Esophagus muscularis mucosa (tissue), 4 donors: Measurements from ENCODE around the gene LCN15. TPM values are rescaled to one million over a fixed set of nuclear protein-coding genes. Genes with fewer than 3 reads are reported as not detected.

Experiments
- DNase-seq: peaks from one replicate; pipeline ENCODE4 v3.0.0-alpha.2; 2017; ENCODE audit errors: extremely low spot score
- H3K27ac ChIP-seq, 4 donors: fragments of 200-600 bp; sonication (generic); replicated peaks in 1 of 4; 1 replicate in 3 of 4; 2 replicates in 1 of 4; pipeline ENCODE4 v1.5.1; 2016 to 2019; ENCODE audit warnings: mild to moderate bottlenecking in 1 of 4
- H3K27me3 ChIP-seq, 4 donors: fragments of 200-600 bp; sonication (generic); one replicate each; pipeline versions ENCODE4 v1.5.1 to v1.6.0; 2016 to 2019
- H3K36me3 ChIP-seq, 4 donors: fragments of 200-600 bp; sonication (generic); one replicate each; pipeline ENCODE4 v1.5.1; 2016 to 2019
- H3K4me1 ChIP-seq, 4 donors: fragments of 200-600 bp; sonication (generic); one replicate each; pipeline ENCODE4 v1.5.1; 2016 to 2019
- H3K4me3 ChIP-seq, 4 donors: fragments of 200-600 bp; sonication (generic); 1 replicate in 2 of 4; 2 replicates in 2 of 4; pipeline ENCODE4 v1.5.1; 2016 to 2019; ENCODE audit warnings: mild to moderate bottlenecking in 4 of 4, moderate library complexity in 1 of 4
- H3K9me3 ChIP-seq, 4 donors: fragments of 200-600 bp; sonication (generic); 1 replicate in 3 of 4; 2 replicates in 1 of 4; pipeline ENCODE4 v1.5.1; 2016 to 2019
- EP300 ChIP-seq: sonication (generic); formaldehyde crosslinking; IDR thresholded peaks from one replicate; pipeline ENCODE4 v1.6.1; 2017; ENCODE audit warnings: antibody characterized with exemption
- POLR2A ChIP-seq: fragments of 450-650 bp; IDR thresholded peaks from one replicate; pipeline ENCODE4 v1.6.1; 2017; ENCODE audit warnings: antibody characterized with exemption, moderate library complexity, mild to moderate bottlenecking, low read depth
- POLR2AphosphoS5 ChIP-seq, 2 donors: sonication (generic); formaldehyde crosslinking; IDR thresholded peaks; one replicate each; pipeline ENCODE4 v1.6.1; 2017; ENCODE audit warnings: antibody characterized with exemption in 2 of 2
- WGBS: methylation state at CpG from one replicate; pipeline ENCODE4 v1.1.5; 2018; 5-methylcytosine and 5-hydroxymethylcytosine counted together
- intact Hi-C: fragments of 100-400 bp; cut with DNase I; formaldehyde crosslinking; loops from one replicate; pipeline ENCODE4 v1.15.1; 2023
- total RNA-seq, 4 donors: library from RNA; depleted of rRNA; stranded (reverse); fragments of >200 nt; gene quantifications; one replicate each; pipeline versions ENCODE4 v1.1.0 to v1.2.1, GENCODE V29; 2016
- TF ChIP-seq, protein P1 (sequence below), 3 experiments: fragments of 200-600 bp in 2 of 3; fragments of 450-650 bp in 1 of 3; sonication (generic) in 2 of 3; IDR thresholded peaks; one replicate each; pipeline ENCODE4 v1.5.1; 2017 to 2019; ENCODE audit warnings: antibody characterized with exemption in 3 of 3, mild to moderate bottlenecking in 2 of 3, moderate library complexity in 1 of 3

Gene LCN15
- total RNA-seq, 4 donors from 2014 or later: not detected

DNA sequence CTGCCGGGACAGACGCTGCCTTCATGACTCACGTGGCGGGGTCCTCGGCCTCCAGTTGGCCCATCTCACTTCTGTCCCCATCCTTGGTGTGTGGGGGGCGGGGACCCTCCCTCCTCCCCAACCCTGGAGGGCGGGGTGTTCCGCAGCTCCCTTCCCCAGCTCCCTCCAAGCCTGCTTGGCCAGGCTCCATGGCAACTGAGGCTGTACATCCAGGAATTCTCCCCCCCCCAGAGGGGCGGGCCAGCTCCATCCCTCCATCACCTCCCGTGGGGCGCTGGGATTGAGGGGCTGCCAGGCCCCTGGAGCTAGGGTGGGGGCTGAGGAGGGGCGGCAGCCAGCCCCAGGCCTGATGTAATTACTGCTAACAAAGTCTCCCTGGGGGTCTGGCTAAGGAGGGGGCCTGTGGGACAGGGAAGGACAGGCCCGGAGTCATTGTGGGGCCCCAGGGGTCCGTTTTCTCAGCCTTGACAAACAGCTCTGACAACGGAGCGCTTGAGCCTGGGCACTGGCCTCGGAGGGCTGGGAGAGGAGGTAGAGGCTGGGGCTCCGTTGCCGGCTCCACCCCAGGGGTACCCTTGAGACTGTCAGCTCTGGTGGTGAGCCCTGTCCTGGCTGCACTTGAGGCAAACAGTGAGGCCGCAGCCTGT is 43.9 kb downstream of the LCN15 start:
- no peak for TF ChIP-seq EP300
- no peak for TF ChIP-seq POLR2A
- TF ChIP-seq, protein P1, sequence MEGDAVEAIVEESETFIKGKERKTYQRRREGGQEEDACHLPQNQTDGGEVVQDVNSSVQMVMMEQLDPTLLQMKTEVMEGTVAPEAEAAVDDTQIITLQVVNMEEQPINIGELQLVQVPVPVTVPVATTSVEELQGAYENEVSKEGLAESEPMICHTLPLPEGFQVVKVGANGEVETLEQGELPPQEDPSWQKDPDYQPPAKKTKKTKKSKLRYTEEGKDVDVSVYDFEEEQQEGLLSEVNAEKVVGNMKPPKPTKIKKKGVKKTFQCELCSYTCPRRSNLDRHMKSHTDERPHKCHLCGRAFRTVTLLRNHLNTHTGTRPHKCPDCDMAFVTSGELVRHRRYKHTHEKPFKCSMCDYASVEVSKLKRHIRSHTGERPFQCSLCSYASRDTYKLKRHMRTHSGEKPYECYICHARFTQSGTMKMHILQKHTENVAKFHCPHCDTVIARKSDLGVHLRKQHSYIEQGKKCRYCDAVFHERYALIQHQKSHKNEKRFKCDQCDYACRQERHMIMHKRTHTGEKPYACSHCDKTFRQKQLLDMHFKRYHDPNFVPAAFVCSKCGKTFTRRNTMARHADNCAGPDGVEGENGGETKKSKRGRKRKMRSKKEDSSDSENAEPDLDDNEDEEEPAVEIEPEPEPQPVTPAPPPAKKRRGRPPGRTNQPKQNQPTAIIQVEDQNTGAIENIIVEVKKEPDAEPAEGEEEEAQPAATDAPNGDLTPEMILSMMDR (IDR thresholded peaks at IDR 0.05): no peak
- TF ChIP-seq POLR2AphosphoS5 (IDR thresholded peaks at IDR 0.05): peak; percentile 5 to 22
- WGBS: 37% methylated on average over 13 of the region's 20 CpGs
- H3K4me1 ChIP-seq: peaks cover 54 to 68% (median 61%) of the 10 kb centered on the region in 4 donors
- peak overlapping the region; percentile 48 to 71 (median 54) for H3K27ac ChIP-seq
- peaks cover 32 to 43% (median 40%) of the 10 kb centered on the region in 4 donors for H3K36me3 ChIP-seq
- H3K27me3 ChIP-seq: no peaks in the 10 kb centered on the region
- intact Hi-C loops: no loop called here
- no peaks in the 10 kb centered on the region for H3K9me3 ChIP-seq
- peak overlapping the region in 1 of 4 donors; percentile 5 for H3K4me3 ChIP-seq
- DNase-seq: no peak

DNA sequence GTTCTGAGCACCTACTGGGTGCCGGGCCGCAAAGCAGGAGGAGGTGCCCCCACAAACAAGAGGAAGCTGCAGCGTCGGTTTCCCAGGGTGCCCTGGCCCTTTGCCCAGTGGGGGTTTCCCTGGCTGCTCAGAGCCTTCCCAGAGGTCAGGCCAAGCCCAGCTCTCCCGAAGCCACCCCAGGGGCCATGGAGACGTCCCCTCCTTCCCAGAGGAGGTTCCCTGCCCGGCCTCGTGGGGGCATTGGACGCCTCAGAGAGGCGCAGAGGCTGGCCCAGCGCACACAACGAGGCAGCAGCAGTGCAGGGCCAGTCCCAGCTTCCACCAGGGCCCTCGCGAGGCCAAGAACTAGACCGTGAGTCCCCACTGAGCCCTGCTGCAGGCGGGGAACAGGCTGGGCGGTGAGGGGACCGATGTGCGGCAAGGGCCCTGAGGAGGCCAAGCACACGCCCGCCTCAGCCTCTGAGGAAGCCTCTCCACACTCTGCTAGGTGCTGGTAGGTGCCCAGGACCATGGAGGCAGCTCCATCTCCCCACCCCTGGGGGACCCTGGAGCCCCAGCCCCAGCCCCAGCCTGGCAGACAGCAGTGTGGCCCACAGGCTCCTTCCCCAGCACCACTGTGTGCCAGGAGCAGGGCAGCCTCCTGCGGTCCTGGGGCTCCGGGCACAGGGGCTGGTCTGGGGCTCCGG is 45.0 kb downstream of the LCN15 start:
- peaks cover 0 to 8% (median 0%) of the 10 kb centered on the region in 4 donors for H3K27me3 ChIP-seq
- WGBS: 73% methylated on average over 8 of the region's 24 CpGs
- DNase-seq: no peak
- TF ChIP-seq, protein P1 (IDR thresholded peaks at IDR 0.05): no peak
- no peak for TF ChIP-seq POLR2A
- TF ChIP-seq EP300: no peak
- TF ChIP-seq POLR2AphosphoS5 (IDR thresholded peaks at IDR 0.05): no peak
- H3K9me3 ChIP-seq: no peaks in the 10 kb centered on the region
- no peak overlapping the region for H3K4me3 ChIP-seq
- H3K4me1 ChIP-seq: peaks cover 55 to 70% (median 61%) of the 10 kb centered on the region in 4 donors
- peaks cover 22 to 33% (median 30%) of the 10 kb centered on the region in 4 donors for H3K36me3 ChIP-seq
- peak overlapping the region in 3 of 4 donors; percentile 48 to 71 (median 55) for H3K27ac ChIP-seq
- intact Hi-C loops: no loop called here

DNA sequence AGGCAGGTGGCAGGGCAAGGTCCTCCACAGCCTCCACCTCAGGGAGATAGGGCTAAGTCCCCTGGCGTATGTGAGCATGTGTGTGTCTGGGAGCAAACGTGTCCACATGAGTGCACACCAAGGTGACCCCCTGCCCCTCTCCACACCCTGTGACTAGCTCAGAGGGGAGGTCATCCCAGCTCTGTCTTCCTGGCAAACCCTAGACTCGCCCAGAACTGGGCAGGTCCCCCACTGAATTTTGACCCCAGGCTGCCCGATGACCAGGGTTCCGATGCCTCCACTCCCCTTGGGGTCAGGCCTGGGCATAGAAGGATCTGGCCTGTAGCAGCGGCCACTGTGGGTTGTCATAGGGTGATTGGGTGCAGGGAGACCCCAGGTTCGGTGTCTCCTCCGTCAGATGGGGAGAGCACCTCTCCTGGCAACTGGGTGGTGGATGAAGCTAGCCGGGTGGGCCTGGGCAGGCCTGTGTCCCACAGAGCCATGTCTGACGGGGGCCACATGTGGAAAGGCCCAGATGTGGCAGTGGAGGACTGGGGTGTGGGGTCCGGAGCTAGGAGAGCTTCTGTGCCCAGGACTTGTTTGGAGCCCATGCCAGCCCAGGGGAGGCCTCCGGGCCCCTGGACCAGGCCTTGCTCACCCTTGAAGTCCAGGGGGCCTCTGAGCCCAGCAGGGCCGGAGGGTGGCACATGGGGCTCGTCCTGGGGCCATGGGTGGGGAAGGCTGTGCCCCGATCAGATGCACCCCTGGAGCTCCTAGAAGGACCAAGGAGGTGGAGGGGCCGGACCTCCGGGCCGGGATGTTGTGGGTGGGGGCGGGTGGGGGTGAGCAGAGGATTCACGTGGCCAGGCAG is 45.7 kb downstream of the LCN15 start:
- Histone ChIP-seq H3K9me3 (no peaks in the 10 kb centered on the region), H3K4me1 (peaks cover 63 to 71% (median 67%) of the 10 kb centered on the region in 4 donors), H3K4me3 (no peak overlapping the region), H3K27ac (peak overlapping the region in 3 of 4 donors; percentile 6 to 71 (median 48)), H3K27me3 (peaks cover 0 to 14% (median 0%) of the 10 kb centered on the region in 4 donors), H3K36me3 (peaks cover 14 to 25% (median 23%) of the 10 kb centered on the region in 4 donors)
- intact Hi-C loops: no loop called here
- no peak for DNase-seq
- TF ChIP-seq EP300 (no peak), POLR2AphosphoS5 (IDR thresholded peaks at IDR 0.05) (no peak), POLR2A (no peak)
- TF ChIP-seq, protein P1 (IDR thresholded peaks at IDR 0.05): no peak
- WGBS: 75% methylated on average over 10 of the region's 20 CpGs

DNA sequence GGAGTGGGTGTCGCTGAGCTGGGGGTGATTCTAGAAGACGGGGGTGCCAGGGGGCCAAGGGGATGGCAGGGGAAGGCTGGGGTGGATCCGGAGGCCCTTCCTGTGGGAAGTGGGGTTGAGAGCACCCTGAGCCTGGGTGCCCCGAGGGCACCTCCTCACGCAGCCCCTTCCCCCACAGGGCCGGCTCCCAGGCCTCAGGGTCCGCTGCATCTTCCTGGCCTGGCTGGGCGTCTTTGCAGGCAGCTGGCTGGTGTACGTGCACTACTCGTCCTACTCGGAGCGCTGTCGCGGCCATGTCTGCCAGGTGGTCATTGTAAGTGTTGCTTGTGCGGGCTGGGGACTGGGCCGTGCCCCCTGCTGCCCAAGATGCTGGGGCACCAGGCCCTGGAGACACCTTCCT is 46.9 kb downstream of the LCN15 start:
- 80% methylated on average over 3 of the region's 16 CpGs for WGBS
- no peak for TF ChIP-seq POLR2A
- TF ChIP-seq POLR2AphosphoS5 (IDR thresholded peaks at IDR 0.05): no peak
- no peak for TF ChIP-seq EP300
- TF ChIP-seq, protein P1 (IDR thresholded peaks at IDR 0.05): no peak
- H3K4me3 ChIP-seq: no peak overlapping the region
- H3K9me3 ChIP-seq: no peaks in the 10 kb centered on the region
- DNase-seq: no peak
- peaks cover 64 to 70% (median 69%) of the 10 kb centered on the region in 4 donors for H3K4me1 ChIP-seq
- H3K27me3 ChIP-seq: peaks cover 0 to 23% (median 2%) of the 10 kb centered on the region in 4 donors
- peaks cover 3 to 14% (median 11%) of the 10 kb centered on the region in 4 donors for H3K36me3 ChIP-seq
- peak overlapping the region in 1 of 4 donors; percentile 20 for H3K27ac ChIP-seq
- intact Hi-C loops: no loop called here
